ENCODE data around the gene HERC6.

- TF ChIP-seq USF2 (IDR thresholded peaks at IDR 0.05; ENCODE audit: borderline replicate concordance, low read depth, low read length) (no peak), FOSL2 (IDR thresholded peaks at IDR 0.05; ENCODE audit: borderline replicate concordance, low read depth) (no peak), RCOR1 (IDR thresholded peaks at IDR 0.05; ENCODE audit: low read length) (no peak), NRF1 (IDR thresholded peaks at IDR 0.05; ENCODE audit: low read depth, low read length) (no peak), MXI1 (IDR thresholded peaks at IDR 0.05; ENCODE audit: low read depth, low read length) (no peak), CHD2 (IDR thresholded peaks at IDR 0.05; ENCODE audit: low read length, partially characterized antibody) (no peak), CTCF (IDR thresholded peaks at IDR 0.05) (no peak), GATA2 (CRISPR knock-in tag; IDR thresholded peaks at IDR 0.05) (no peak)
Observed at GRCh38 chr4:88353324-88353723, 25.3 kb upstream of the HERC6 start.
